NCI-H2171 (cell line): ENCODE measurements around the gene CTSD.

ENCODE experiments used
- DNase-seq: peaks from one replicate; lab custom pipeline; 2025; lab: John Stamatoyannopoulos, UW

The CTSD gene

GRCh38 chr11:1782831-1783724 lies 19.4 kb upstream of the CTSD start:
- DNase-seq = no peak

GRCh38 chr11:1782031-1782590 lies 18.4 kb upstream of the CTSD start:
- no peak for DNase-seq

GRCh38 chr11:1781593-1781975 lies 17.9 kb upstream of the CTSD start:
- no peak for DNase-seq

GRCh38 chr11:1780700-1781592 lies 17.2 kb upstream of the CTSD start:
- no peak for DNase-seq

- DNase-seq = no peak
Measured at GRCh38 chr11:1779806-1780699, 16.3 kb upstream of the CTSD start.

- DNase-seq = no peak
Measured at GRCh38 chr11:1779034-1779805, 15.5 kb upstream of the CTSD start.

GRCh38 chr11:1778141-1778911 lies 14.6 kb upstream of the CTSD start:
- no peak for DNase-seq

GRCh38 chr11:1777737-1778136 lies 14.0 kb upstream of the CTSD start:
- DNase-seq = no peak

- DNase-seq = no peak
Measured at GRCh38 chr11:1776944-1777715, 13.4 kb upstream of the CTSD start.

- no peak for DNase-seq
Measured at GRCh38 chr11:1776331-1776851, 12.7 kb upstream of the CTSD start.

GRCh38 chr11:1774886-1775285 lies 11.2 kb upstream of the CTSD start:
- DNase-seq = no peak

- DNase-seq = no peak
Measured at GRCh38 chr11:1773994-1774550, 10.3 kb upstream of the CTSD start.

- no peak for DNase-seq
Measured at GRCh38 chr11:1773131-1773993, 9.6 kb upstream of the CTSD start.

- DNase-seq = no peak
Measured at GRCh38 chr11:1772270-1773130, 8.8 kb upstream of the CTSD start.

- no peak for DNase-seq
Measured at GRCh38 chr11:1771700-1772099, 8.0 kb upstream of the CTSD start.

- no peak for DNase-seq
Measured at GRCh38 chr11:1771273-1771672, 7.5 kb upstream of the CTSD start.

- DNase-seq = no peak
Measured at GRCh38 chr11:1770528-1770927, 6.8 kb upstream of the CTSD start.
